ENCODE results near the gene DMD.

Gene DMD

DNA sequence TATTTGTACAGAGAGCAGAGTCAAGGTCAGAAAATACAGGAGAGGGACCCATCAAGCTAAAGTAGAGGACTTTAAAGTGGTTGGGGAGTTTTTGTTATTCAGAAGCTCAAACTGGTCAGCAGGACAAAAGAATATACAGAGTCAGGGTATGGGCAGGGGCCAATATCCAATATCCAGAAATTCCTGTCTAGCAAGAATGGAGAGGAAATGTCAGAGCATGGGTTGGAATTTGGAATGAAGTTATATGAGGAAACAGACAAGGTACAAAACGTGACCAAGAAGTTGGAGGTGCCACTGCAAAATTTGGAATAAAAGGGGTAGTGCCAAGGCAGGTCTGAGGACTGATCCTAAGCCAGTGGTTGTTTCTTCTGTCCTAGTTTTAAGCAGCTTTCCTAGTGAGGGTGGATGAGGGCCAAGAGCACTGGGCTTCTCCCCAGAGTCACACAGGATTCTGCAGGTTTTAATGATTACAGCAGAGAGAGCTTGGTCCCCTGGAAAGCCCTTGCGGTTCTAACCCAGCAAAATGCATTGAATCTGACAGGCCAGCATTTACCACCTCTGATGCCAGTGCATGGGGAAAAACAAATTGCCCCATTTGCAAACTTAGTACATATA, 1834.8 kb downstream of the DMD start:
- no peak overlapping the region for H3K4me3 ChIP-seq (ENCODE audit: low read depth, low read length)
- DNase-seq (ENCODE audit: low read depth) = no peak
- TF ChIP-seq, protein P1, sequence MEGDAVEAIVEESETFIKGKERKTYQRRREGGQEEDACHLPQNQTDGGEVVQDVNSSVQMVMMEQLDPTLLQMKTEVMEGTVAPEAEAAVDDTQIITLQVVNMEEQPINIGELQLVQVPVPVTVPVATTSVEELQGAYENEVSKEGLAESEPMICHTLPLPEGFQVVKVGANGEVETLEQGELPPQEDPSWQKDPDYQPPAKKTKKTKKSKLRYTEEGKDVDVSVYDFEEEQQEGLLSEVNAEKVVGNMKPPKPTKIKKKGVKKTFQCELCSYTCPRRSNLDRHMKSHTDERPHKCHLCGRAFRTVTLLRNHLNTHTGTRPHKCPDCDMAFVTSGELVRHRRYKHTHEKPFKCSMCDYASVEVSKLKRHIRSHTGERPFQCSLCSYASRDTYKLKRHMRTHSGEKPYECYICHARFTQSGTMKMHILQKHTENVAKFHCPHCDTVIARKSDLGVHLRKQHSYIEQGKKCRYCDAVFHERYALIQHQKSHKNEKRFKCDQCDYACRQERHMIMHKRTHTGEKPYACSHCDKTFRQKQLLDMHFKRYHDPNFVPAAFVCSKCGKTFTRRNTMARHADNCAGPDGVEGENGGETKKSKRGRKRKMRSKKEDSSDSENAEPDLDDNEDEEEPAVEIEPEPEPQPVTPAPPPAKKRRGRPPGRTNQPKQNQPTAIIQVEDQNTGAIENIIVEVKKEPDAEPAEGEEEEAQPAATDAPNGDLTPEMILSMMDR (IDR thresholded peaks at IDR 0.05; ENCODE audit: insufficient read depth, low read depth, low read length, missing control alignments) = no peak

DNA sequence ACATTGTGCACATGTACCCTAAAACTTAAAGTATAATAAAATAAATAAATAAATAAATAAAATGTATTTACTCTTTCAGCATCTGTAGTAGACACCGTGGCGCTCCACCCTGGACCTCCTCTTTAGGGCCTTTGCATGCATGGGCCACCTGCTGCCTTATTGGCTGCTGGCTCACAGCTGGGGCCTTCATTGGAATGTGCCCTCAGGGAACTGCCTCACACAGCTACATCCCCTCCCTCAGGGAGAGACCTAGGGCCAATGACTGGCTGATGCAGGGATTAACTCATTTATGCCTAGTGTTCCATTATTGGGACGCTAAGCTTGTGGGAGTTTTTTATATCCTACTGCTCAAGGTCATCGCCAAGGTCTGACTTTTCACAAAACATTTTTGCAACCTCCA, 1836.6 kb downstream of the DMD start:
- TF ChIP-seq, protein P1 (IDR thresholded peaks at IDR 0.05; ENCODE audit: insufficient read depth, low read depth, low read length, missing control alignments) = no peak
- no peak overlapping the region for H3K4me3 ChIP-seq (ENCODE audit: low read depth, low read length)
- DNase-seq (ENCODE audit: low read depth) = no peak

DNA sequence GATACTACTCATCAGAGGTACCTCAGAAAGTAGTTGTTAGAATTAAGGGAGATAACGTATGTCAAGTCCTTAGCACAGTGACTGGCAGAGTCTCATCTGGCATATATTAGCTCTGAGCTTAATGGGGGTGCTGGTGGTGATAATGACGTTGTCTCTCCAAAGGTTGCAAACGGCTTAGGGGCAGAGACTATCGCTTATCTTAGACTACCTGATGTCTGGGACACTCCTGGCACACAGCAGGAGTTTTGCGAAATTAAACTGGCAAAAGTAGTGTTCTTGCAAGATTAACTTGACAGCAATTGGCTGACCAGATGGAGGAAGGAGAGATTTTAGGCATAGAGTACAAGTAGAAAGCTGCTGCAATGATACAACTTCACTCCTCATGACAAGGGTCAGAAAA, 1839.4 kb downstream of the DMD start:
- DNase-seq (ENCODE audit: low read depth) = no peak
- TF ChIP-seq, protein P1 (IDR thresholded peaks at IDR 0.05; ENCODE audit: insufficient read depth, low read depth, low read length, missing control alignments) = no peak

DNA sequence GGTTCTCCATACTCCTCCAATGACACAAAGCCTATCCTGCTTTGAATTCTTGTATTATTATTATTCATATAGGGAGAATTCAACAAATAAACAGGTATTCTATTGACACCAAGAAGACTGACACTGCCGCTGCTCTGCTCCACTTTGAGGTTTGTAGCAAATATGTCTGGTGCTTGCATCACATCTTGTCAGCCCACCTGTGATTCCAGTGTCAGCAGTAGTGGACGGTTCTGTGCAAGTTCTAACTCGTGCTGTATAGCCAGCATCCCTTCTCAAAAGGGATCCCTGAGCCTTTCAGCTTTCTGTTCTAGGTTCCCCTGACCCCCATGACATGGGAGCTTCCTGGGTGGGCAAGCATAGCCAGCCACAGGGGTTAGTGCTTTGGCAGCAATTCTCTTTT, 1843.5 kb downstream of the DMD start:
- TF ChIP-seq, protein P1 (IDR thresholded peaks at IDR 0.05; ENCODE audit: insufficient read depth, low read depth, low read length, missing control alignments) = no peak
- no peak overlapping the region for H3K4me3 ChIP-seq (ENCODE audit: low read depth, low read length)
- DNase-seq (ENCODE audit: low read depth) = no peak

More for the DNA sequence above, 1839.4 kb downstream of the DMD start:
- H3K4me3 ChIP-seq (ENCODE audit: low read depth, low read length) = no peak overlapping the region

DNA sequence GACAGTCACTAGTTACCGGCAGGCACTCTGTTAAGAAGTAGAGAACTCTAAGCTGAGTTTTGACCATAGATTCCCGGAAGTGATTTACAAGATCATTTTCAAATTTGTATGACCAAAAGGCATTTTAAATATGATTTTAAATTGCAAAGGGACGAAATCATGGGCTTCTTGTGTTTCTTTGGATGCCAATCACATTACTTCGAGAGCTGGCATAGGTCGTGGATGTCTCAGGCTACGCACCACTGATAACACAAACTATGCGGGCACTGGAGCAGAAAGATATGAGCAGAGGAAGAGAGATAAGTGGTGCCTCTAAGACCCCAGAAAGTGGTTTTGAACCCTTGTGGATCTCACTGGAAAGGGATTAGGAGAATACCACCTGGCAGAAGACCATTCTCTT, 1845.3 kb downstream of the DMD start:
- DNase-seq (ENCODE audit: low read depth) = no peak
- H3K4me3 ChIP-seq (ENCODE audit: low read depth, low read length) = no peak overlapping the region
- TF ChIP-seq, protein P1 (IDR thresholded peaks at IDR 0.05; ENCODE audit: insufficient read depth, low read depth, low read length, missing control alignments) = no peak

DNA sequence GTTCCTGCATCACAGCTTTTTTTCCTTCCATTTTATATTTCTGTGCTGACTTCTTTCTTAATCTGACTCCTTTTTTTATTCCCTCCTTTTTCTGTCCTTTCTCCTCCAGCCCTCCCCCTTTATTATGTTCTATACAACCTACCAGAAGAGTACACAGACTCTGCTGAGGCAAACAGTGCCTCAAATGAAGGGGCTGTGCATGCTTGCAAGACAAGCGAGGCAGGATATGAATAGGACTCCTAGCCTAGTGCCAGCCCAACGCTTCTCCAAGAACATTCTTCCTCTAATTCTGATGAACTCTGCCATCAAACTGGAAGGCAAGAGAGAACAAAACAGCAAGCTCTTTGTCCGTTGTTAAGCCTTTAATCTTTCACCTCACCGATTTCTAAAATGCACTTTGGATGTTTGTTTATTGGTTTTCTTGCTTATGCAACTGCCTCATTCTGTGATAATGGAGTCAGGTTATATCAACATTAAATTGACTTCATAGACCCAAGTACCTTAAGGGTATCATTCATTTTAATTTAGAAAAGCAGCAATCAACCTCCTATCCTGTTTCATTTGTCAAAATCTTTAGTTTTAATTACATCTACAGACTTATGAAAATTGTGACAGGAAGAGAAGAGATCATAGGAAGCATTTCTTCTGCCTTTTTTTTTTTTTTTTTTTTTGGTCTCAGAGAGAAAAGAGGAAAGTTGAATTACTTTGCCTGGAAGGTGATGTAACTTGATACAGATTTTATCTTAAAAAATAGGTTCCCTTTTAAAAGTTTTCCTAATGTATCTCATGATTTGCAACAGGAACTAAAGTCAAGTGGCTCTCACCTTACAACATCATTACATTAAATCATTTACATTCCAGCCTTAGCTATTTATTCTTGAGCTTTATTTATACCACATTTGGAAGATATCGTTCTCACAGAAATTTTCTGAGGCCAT, 1854.8 kb downstream of the DMD start:
- H3K4me3 ChIP-seq (ENCODE audit: low read depth, low read length) = no peak overlapping the region
- DNase-seq (ENCODE audit: low read depth) = no peak
- TF ChIP-seq, protein P1 (IDR thresholded peaks at IDR 0.05; ENCODE audit: insufficient read depth, low read depth, low read length, missing control alignments) = no peak
